Panc1 (cell line): ENCODE measurements around the gene ZDHHC7.

Experiments
- CTCF ChIP-seq: fragments of 450-650 bp; IDR thresholded peaks from 2 replicates; pipeline ENCODE4 v1.5.1; 2017; ENCODE audit warnings: mild to moderate bottlenecking
- POLR2AphosphoS5 ChIP-seq: IDR thresholded peaks from 2 replicates; pipeline ENCODE4 v1.6.1; 2012; ENCODE audit warnings: mild to moderate bottlenecking, low read depth, low read length, moderate library complexity
- REST ChIP-seq, 2 experiments: IDR thresholded peaks; 2 replicates each; pipeline ENCODE4 v1.6.1; 2011 to 2012; ENCODE audit warnings: low read depth in 2 of 2, control low read depth in 1 of 2, low read length in 1 of 2, mild to moderate bottlenecking in 1 of 2, moderate library complexity in 1 of 2; ENCODE audit not compliant: insufficient read depth in 1 of 2
- SIN3A ChIP-seq: IDR thresholded peaks from 2 replicates; pipeline ENCODE4 v1.6.1; 2012; ENCODE audit warnings: low read depth, mild to moderate bottlenecking, low read length, moderate library complexity, borderline replicate concordance; ENCODE audit not compliant: insufficient read depth
- TCF7L2 ChIP-seq: IDR thresholded peaks from 2 replicates; pipeline ENCODE4 v1.6.1; 2011; ENCODE audit warnings: mild to moderate bottlenecking, low read depth, low read length, inconsistent platforms

GRCh38 chr16:84976644-84977400 lies 34.5 kb downstream of the ZDHHC7 start:
- TF ChIP-seq CTCF: no peak
- TF ChIP-seq POLR2AphosphoS5: no peak
- no peak for TF ChIP-seq REST (IDR thresholded peaks at IDR 0.05; ENCODE audit: insufficient read depth in 1 of 2, low read depth in 2 of 2, low read length in 1 of 2)
- no peak for TF ChIP-seq TCF7L2
- TF ChIP-seq SIN3A: no peak
